ENCODE measurements around the gene MACROD2. TPM values are rescaled to one million over a fixed set of nuclear protein-coding genes. Genes with fewer than 3 reads are reported as not detected.

Gene MACROD2
- total RNA-seq, 1 experiment from 2014 or later: 3.7 TPM

DNA sequence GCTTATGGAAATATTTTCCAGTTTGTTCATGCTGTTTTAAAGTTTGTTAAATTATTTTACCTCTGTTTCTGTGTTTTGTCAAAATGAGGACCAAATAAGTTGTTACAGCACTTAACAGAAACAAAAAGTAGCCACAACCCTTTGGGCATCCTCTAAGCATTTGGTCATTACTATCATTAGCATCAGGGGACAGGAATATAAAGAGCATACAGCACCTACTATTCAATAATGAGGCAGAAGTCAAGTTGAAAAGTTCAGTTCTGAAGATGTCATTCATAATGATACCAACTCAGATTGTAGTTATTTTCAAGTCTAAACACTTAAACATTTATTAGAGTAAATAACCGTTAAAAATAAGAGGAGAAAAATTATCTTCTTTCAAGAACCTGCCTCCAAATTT lies 1204.4 kb downstream of the MACROD2 start:
- ChIA-PET RAD21 (ENCODE audit: low non-redundant PET in 1 of 2, low total read pairs in 2 of 2, uncharacterized antibody in 2 of 2, unreplicated experiment in 2 of 2) (no interaction called here), POLR2A (no interaction called here), CTCF (no interaction called here)
- no peak overlapping the region for H3K27ac ChIP-seq (ENCODE audit: low read depth, low read length)
- BruUV-seq (replicated peaks): no TSS peak
- no peaks in the 10 kb centered on the region for H3K36me3 ChIP-seq (ENCODE audit: control insufficient read depth in 1 of 2, insufficient read depth in 2 of 2, low read length in 2 of 2)
- no peaks in the 10 kb centered on the region for H3K27me3 ChIP-seq (ENCODE audit: insufficient read depth, low read length)
- H3K9me2 ChIP-seq (ENCODE audit: insufficient read depth): no peaks in the 10 kb centered on the region
- H3K4me2 ChIP-seq (ENCODE audit: low read length): no peak overlapping the region
- no peak for ATAC-seq
- intact Hi-C loops (cut with micrococcal nuclease): no loop called here
- H3K9me3 ChIP-seq (ENCODE audit: control insufficient read depth in 1 of 2, insufficient read depth in 1 of 2, low read depth in 1 of 2, low read length in 2 of 2): no peaks in the 10 kb centered on the region
- H3K4me3 ChIP-seq (replicated peaks in 1 of 2; ENCODE audit: low read depth in 1 of 2, low read length in 2 of 2): no peak overlapping the region
- H3K79me2 ChIP-seq (ENCODE audit: insufficient read depth, low read length): no peaks in the 10 kb centered on the region
- no peak overlapping the region for H3K9ac ChIP-seq (ENCODE audit: low read length)
- no peak for DNase-seq (ENCODE audit: low read depth, low spot score)
- H3K4me1 ChIP-seq (ENCODE audit: control insufficient read depth in 1 of 2, insufficient read depth in 2 of 2, low read length in 2 of 2): no peaks in the 10 kb centered on the region
- H4K20me1 ChIP-seq (ENCODE audit: insufficient read depth): no peaks in the 10 kb centered on the region
- H2AFZ ChIP-seq (ENCODE audit: low read depth, low read length, poor library complexity, severe bottlenecking): no peak overlapping the region
- TF ChIP-seq EZH2phosphoT487 (IDR thresholded peaks at IDR 0.05; ENCODE audit: borderline replicate concordance) (no peak), ZNF274 (IDR thresholded peaks at IDR 0.05; ENCODE audit: low read depth, low read length) (no peak), SIN3A (IDR thresholded peaks at IDR 0.05; ENCODE audit: low read depth) (no peak), JUND (IDR thresholded peaks at IDR 0.05) (no peak), TCF7L2 (IDR thresholded peaks at IDR 0.05; ENCODE audit: borderline replicate concordance, extremely low read depth, insufficient read depth, insufficient read length) (no peak), EGR1 (IDR thresholded peaks at IDR 0.05; ENCODE audit: low read depth) (no peak), POLR2AphosphoS5 (IDR thresholded peaks at IDR 0.05; ENCODE audit: low read depth, low read length) (no peak)
- TF ChIP-seq, protein P1, sequence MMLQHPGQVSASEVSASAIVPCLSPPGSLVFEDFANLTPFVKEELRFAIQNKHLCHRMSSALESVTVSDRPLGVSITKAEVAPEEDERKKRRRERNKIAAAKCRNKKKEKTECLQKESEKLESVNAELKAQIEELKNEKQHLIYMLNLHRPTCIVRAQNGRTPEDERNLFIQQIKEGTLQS (IDR thresholded peaks at IDR 0.05): no peak
- TF ChIP-seq, protein P2, sequence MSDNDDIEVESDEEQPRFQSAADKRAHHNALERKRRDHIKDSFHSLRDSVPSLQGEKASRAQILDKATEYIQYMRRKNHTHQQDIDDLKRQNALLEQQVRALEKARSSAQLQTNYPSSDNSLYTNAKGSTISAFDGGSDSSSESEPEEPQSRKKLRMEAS (IDR thresholded peaks at IDR 0.05): no peak
- TF ChIP-seq, protein P3, sequence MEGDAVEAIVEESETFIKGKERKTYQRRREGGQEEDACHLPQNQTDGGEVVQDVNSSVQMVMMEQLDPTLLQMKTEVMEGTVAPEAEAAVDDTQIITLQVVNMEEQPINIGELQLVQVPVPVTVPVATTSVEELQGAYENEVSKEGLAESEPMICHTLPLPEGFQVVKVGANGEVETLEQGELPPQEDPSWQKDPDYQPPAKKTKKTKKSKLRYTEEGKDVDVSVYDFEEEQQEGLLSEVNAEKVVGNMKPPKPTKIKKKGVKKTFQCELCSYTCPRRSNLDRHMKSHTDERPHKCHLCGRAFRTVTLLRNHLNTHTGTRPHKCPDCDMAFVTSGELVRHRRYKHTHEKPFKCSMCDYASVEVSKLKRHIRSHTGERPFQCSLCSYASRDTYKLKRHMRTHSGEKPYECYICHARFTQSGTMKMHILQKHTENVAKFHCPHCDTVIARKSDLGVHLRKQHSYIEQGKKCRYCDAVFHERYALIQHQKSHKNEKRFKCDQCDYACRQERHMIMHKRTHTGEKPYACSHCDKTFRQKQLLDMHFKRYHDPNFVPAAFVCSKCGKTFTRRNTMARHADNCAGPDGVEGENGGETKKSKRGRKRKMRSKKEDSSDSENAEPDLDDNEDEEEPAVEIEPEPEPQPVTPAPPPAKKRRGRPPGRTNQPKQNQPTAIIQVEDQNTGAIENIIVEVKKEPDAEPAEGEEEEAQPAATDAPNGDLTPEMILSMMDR (IDR thresholded peaks at IDR 0.05 in 2 of 3, conservative IDR thresholded peaks at IDR 0.05 in 1 of 3; ENCODE audit: borderline replicate concordance in 1 of 3, insufficient read depth in 1 of 3, low read depth in 2 of 3, low read length in 2 of 3): no peak
- TF ChIP-seq, protein P4, sequence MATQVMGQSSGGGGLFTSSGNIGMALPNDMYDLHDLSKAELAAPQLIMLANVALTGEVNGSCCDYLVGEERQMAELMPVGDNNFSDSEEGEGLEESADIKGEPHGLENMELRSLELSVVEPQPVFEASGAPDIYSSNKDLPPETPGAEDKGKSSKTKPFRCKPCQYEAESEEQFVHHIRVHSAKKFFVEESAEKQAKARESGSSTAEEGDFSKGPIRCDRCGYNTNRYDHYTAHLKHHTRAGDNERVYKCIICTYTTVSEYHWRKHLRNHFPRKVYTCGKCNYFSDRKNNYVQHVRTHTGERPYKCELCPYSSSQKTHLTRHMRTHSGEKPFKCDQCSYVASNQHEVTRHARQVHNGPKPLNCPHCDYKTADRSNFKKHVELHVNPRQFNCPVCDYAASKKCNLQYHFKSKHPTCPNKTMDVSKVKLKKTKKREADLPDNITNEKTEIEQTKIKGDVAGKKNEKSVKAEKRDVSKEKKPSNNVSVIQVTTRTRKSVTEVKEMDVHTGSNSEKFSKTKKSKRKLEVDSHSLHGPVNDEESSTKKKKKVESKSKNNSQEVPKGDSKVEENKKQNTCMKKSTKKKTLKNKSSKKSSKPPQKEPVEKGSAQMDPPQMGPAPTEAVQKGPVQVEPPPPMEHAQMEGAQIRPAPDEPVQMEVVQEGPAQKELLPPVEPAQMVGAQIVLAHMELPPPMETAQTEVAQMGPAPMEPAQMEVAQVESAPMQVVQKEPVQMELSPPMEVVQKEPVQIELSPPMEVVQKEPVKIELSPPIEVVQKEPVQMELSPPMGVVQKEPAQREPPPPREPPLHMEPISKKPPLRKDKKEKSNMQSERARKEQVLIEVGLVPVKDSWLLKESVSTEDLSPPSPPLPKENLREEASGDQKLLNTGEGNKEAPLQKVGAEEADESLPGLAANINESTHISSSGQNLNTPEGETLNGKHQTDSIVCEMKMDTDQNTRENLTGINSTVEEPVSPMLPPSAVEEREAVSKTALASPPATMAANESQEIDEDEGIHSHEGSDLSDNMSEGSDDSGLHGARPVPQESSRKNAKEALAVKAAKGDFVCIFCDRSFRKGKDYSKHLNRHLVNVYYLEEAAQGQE (IDR thresholded peaks at IDR 0.05; ENCODE audit: low read depth): no peak

Data from HCT116 (cell line).